Astrocyte (in vitro differentiated cells and primary cell): Measurements from ENCODE around the gene FDPS. TPM values are rescaled to one million over a fixed set of nuclear protein-coding genes. Genes with fewer than 3 reads are reported as not detected.

Experiments used
- DNase-seq: peaks from one replicate; pipeline ENCODE4 v3.0.0-alpha.2; 2010; ENCODE audit warnings: low read depth
- FAIRE-seq: peaks from 2 replicates; lab custom pipeline; 2011; peaks lifted over from hg19 to GRCh38; lab: Jason Lieb, UNC
- H2AFZ ChIP-seq: 2 replicates; pipeline ENCODE4 v1.6.0; 2012; ENCODE audit warnings: low read depth, low read length, inconsistent platforms
- H3K27ac ChIP-seq: 2 replicates; pipeline ENCODE4 v1.5.1; 2011; ENCODE audit warnings: low read depth, low read length, inconsistent platforms
- H3K27me3 ChIP-seq: 2 replicates; pipeline ENCODE4 v1.6.0; 2011; ENCODE audit warnings: low read length, inconsistent platforms; ENCODE audit not compliant: insufficient read depth
- H3K36me3 ChIP-seq: 2 replicates; pipeline ENCODE4 v1.5.1; 2011; ENCODE audit warnings: low read length, inconsistent platforms; ENCODE audit not compliant: insufficient read depth
- H3K4me1 ChIP-seq: 2 replicates; pipeline ENCODE4 v1.5.1; 2011; ENCODE audit warnings: low read length, inconsistent platforms; ENCODE audit not compliant: insufficient read depth
- H3K4me2 ChIP-seq: 2 replicates; pipeline ENCODE4 v1.6.0; 2012; ENCODE audit warnings: low read length, inconsistent platforms
- H3K4me3 ChIP-seq: 2 replicates; pipeline ENCODE4 v1.5.1; 2011; ENCODE audit warnings: low read depth, mild to moderate bottlenecking, low read length, inconsistent platforms; ENCODE audit not compliant: insufficient read depth
- H3K79me2 ChIP-seq: 2 replicates; pipeline ENCODE4 v1.6.0; 2012; ENCODE audit warnings: mild to moderate bottlenecking, low read length, inconsistent platforms; ENCODE audit not compliant: insufficient read depth
- H3K9ac ChIP-seq: 2 replicates; pipeline ENCODE4 v1.6.0; 2012; ENCODE audit warnings: mild to moderate bottlenecking, low read length, inconsistent platforms
- H3K9me3 ChIP-seq: 2 replicates; pipeline ENCODE4 v1.5.1; 2012; ENCODE audit warnings: low read depth, mild to moderate bottlenecking, low read length, inconsistent platforms; ENCODE audit not compliant: insufficient read depth
- H4K20me1 ChIP-seq: 2 replicates; pipeline ENCODE4 v1.6.0; 2012; ENCODE audit warnings: low read length, inconsistent platforms; ENCODE audit not compliant: insufficient read depth
- H3K27ac Mint-ChIP-seq: one replicate; pipeline ENCODE4 v1.8.0; 2021; ENCODE audit warnings: mild to moderate bottlenecking, mixed read lengths; ENCODE audit not compliant: unreplicated experiment
- H3K27me3 Mint-ChIP-seq: one replicate; pipeline ENCODE4 v1.8.0; 2021; ENCODE audit warnings: low read depth, mixed read lengths; ENCODE audit not compliant: unreplicated experiment
- H3K36me3 Mint-ChIP-seq: one replicate; pipeline ENCODE4 v1.8.0; 2021; ENCODE audit warnings: low read depth, mixed read lengths; ENCODE audit not compliant: unreplicated experiment
- H3K4me1 Mint-ChIP-seq: one replicate; pipeline ENCODE4 v1.8.0; 2021; ENCODE audit warnings: low read depth, mixed read lengths; ENCODE audit not compliant: unreplicated experiment
- H3K4me3 Mint-ChIP-seq: one replicate; pipeline ENCODE4 v1.8.0; 2021; ENCODE audit warnings: mild to moderate bottlenecking, moderate library complexity, mixed read lengths; ENCODE audit not compliant: unreplicated experiment
- H3K9me3 Mint-ChIP-seq: one replicate; pipeline ENCODE4 v1.8.0; 2021; ENCODE audit warnings: mild to moderate bottlenecking, mixed read lengths; ENCODE audit not compliant: unreplicated experiment
- EZH2 ChIP-seq: IDR thresholded peaks from 2 replicates; pipeline ENCODE4 v1.6.1; 2012; ENCODE audit warnings: mild to moderate bottlenecking, low read length, inconsistent platforms; ENCODE audit not compliant: insufficient read depth
- microRNA-seq: library from miRNA; unstranded; fragments of <30 nt; microRNA quantifications from one replicate; pipeline ENCODE4 v1.2.0, GENCODE V29; 2020
- total RNA-seq: library from RNA; stranded (reverse); gene quantifications from 2 replicates; pipeline ENCODE4 v1.2.1, GENCODE V29; 2021
- TF ChIP-seq, protein P1 (sequence below): IDR thresholded peaks from 2 replicates; pipeline ENCODE4 v1.5.1; 2011; ENCODE audit warnings: low read depth, mild to moderate bottlenecking, inconsistent platforms, low read length, moderate library complexity; ENCODE audit not compliant: insufficient read depth

Gene FDPS
- total RNA-seq, 1 donor from 2014 or later = 217 TPM

DNA sequence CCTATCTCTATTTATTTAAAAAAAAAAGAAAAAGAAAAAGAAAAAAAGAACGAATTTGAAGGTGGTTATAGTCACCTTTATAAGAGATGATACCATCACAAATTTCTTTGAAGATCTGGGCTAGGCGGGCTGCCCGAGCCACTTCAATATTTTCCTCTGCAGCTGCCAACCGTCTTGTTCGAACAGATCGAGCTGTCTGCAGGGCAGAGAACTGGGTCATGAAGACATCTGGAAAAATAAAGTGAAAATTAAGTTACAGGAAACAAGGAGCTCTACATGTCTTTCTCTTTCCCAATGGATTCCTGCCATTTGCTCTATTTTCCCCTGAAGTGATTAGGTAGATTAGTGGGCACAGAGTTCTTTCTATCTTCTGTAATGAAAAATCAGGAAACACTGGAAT, 44.0 kb downstream of the FDPS start:
- Histone ChIP-seq H3K4me1 (no peaks in the 10 kb centered on the region), H4K20me1 (no peaks in the 10 kb centered on the region), H3K36me3 (peaks cover 53% of the 10 kb centered on the region), H3K27me3 (no peaks in the 10 kb centered on the region), H3K9ac (no peak overlapping the region), H3K27ac (no peak overlapping the region), H3K79me2 (no peaks in the 10 kb centered on the region), H2AFZ (no peak overlapping the region), H3K4me2 (no peak overlapping the region), H3K4me3 (no peak overlapping the region), H3K9me3 (no peaks in the 10 kb centered on the region)
- H3K9me3 Mint-ChIP-seq = no peaks in the 10 kb centered on the region
- no peak overlapping the region for H3K27ac Mint-ChIP-seq
- no peak for FAIRE-seq
- TF ChIP-seq, protein P1, sequence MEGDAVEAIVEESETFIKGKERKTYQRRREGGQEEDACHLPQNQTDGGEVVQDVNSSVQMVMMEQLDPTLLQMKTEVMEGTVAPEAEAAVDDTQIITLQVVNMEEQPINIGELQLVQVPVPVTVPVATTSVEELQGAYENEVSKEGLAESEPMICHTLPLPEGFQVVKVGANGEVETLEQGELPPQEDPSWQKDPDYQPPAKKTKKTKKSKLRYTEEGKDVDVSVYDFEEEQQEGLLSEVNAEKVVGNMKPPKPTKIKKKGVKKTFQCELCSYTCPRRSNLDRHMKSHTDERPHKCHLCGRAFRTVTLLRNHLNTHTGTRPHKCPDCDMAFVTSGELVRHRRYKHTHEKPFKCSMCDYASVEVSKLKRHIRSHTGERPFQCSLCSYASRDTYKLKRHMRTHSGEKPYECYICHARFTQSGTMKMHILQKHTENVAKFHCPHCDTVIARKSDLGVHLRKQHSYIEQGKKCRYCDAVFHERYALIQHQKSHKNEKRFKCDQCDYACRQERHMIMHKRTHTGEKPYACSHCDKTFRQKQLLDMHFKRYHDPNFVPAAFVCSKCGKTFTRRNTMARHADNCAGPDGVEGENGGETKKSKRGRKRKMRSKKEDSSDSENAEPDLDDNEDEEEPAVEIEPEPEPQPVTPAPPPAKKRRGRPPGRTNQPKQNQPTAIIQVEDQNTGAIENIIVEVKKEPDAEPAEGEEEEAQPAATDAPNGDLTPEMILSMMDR = no peak
- no peak for TF ChIP-seq EZH2
- H3K4me1 Mint-ChIP-seq = no peaks in the 10 kb centered on the region
- no peaks in the 10 kb centered on the region for H3K27me3 Mint-ChIP-seq
- H3K36me3 Mint-ChIP-seq = peaks cover 8% of the 10 kb centered on the region
- DNase-seq = no peak
- H3K4me3 Mint-ChIP-seq = no peak overlapping the region

DNA sequence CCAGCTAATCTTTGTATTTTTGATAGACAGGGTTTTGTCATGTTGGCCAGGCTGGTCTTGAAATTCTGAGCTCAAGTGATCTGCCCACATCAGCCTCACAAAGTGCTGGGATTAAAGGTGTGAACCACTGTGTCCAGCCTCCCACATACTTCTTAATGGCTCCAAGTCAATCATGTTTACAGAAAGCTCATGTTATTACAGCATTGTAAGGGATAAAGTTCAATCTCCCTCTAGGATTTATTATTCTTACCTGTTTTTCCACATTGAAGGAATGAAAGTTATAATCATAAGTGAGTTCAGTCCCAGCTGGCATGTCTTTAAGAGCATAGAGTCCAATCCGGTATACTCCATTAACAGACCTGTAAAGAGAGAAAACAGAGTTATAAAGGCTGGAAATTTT, 51.4 kb downstream of the FDPS start:
- no peak for TF ChIP-seq EZH2
- TF ChIP-seq, protein P1 = no peak
- FAIRE-seq = no peak
- peaks cover 13% of the 10 kb centered on the region for H3K36me3 Mint-ChIP-seq

More for the DNA sequence above, 51.4 kb downstream of the FDPS start:
- Histone ChIP-seq H3K27me3 (no peaks in the 10 kb centered on the region), H3K4me2 (no peak overlapping the region), H3K4me3 (no peak overlapping the region), H3K9ac (no peak overlapping the region), H3K9me3 (no peaks in the 10 kb centered on the region), H3K36me3 (peaks cover 26% of the 10 kb centered on the region), H3K79me2 (no peaks in the 10 kb centered on the region), H3K4me1 (no peaks in the 10 kb centered on the region), H3K27ac (no peak overlapping the region), H4K20me1 (no peaks in the 10 kb centered on the region), H2AFZ (no peak overlapping the region)
- Mint-ChIP-seq H3K27me3 (no peaks in the 10 kb centered on the region), H3K4me1 (no peaks in the 10 kb centered on the region), H3K4me3 (no peak overlapping the region), H3K9me3 (no peaks in the 10 kb centered on the region), H3K27ac (no peak overlapping the region)
- DNase-seq = no peak

Small RNAs within 50 kb of the gene (microRNA-seq; reads per million reads assigned to microRNA genes)
- gene MIR555 = not detected

Other genes starting within 250 kb of the FDPS start
- 11.8 TPM in 2 replicates for gene EFNA4, start 245.1 kb upstream of the FDPS start, total RNA-seq
- 2.9 and 3.4 TPM in 2 replicates for gene EFNA3, start 230.0 kb upstream of the FDPS start, total RNA-seq
- gene EFNA1, start 181.0 kb upstream of the FDPS start, total RNA-seq = 11.3 and 16.4 TPM in 2 replicates
- gene SLC50A1, start 173.0 kb upstream of the FDPS start, total RNA-seq = 22.8 and 25.4 TPM in 2 replicates
- gene DPM3, start 168.3 kb upstream of the FDPS start, total RNA-seq = 31.0 and 36.2 TPM in 2 replicates
- gene KRTCAP2, start 135.6 kb upstream of the FDPS start, total RNA-seq = 161 TPM in 2 replicates
- 13.2 and 13.6 TPM in 2 replicates for gene TRIM46, start 135.0 kb upstream of the FDPS start, total RNA-seq
- gene THBS3, start 101.0 kb upstream of the FDPS start, total RNA-seq = 153 and 162 TPM in 2 replicates
- 39.8 and 41.8 TPM in 2 replicates for gene MTX1, start 100.2 kb upstream of the FDPS start, total RNA-seq
- gene ENTREP3, start 53.4 kb upstream of the FDPS start, total RNA-seq = 51.1 and 51.7 TPM in 2 replicates
- 68.9 and 70.3 TPM in 2 replicates for gene SCAMP3, start 46.5 kb upstream of the FDPS start, total RNA-seq
- gene CLK2, start 35.4 kb upstream of the FDPS start, total RNA-seq = 31.7 and 36.1 TPM in 2 replicates
- 3.4 and 3.6 TPM in 2 replicates for gene HCN3, start 31.4 kb upstream of the FDPS start, total RNA-seq
- gene PKLR, start 7.4 kb upstream of the FDPS start, total RNA-seq = not detected in 2 replicates
- 48.0 and 48.7 TPM in 2 replicates for gene RUSC1, start 12.0 kb downstream of the FDPS start, total RNA-seq